Endodermal cell (in vitro differentiated cells): ENCODE data around the gene FAF1. TPM values are rescaled to one million over a fixed set of nuclear protein-coding genes. Genes with fewer than 3 reads are reported as not detected.

Experiments used
- DNase-seq: peaks from one replicate; pipeline ENCODE4 v3.0.0-alpha.2; 2017
- H3K27ac ChIP-seq: 2 replicates; pipeline ENCODE4 v1.5.1; 2013; ENCODE audit warnings: mild to moderate bottlenecking, low read depth, low read length, moderate library complexity
- H3K27me3 ChIP-seq: 2 replicates; pipeline ENCODE4 v1.6.1; 2013; ENCODE audit warnings: mild to moderate bottlenecking, low read length, moderate library complexity; ENCODE audit not compliant: insufficient read depth, control insufficient read depth, poor library complexity, severe bottlenecking
- H3K36me3 ChIP-seq: 2 replicates; pipeline ENCODE4 v1.7.0; 2013; ENCODE audit warnings: mild to moderate bottlenecking, low read length, moderate library complexity; ENCODE audit not compliant: control insufficient read depth, insufficient read depth
- H3K4me1 ChIP-seq: one replicate; pipeline ENCODE4 v1.7.0; 2013; ENCODE audit warnings: low read length; ENCODE audit not compliant: control insufficient read depth, insufficient read depth
- H3K4me3 ChIP-seq: 2 replicates; pipeline ENCODE4 v1.5.1; 2013; ENCODE audit warnings: mild to moderate bottlenecking, low read length, moderate library complexity
- H3K9ac ChIP-seq: 2 replicates; pipeline ENCODE4 v1.6.1; 2013; ENCODE audit warnings: mild to moderate bottlenecking, low read length, moderate library complexity; ENCODE audit not compliant: poor library complexity, severe bottlenecking; ENCODE audit errors: extremely low read depth
- H3K9me3 ChIP-seq: 2 replicates; pipeline ENCODE4 v1.6.1; 2013; ENCODE audit warnings: mild to moderate bottlenecking, low read length, moderate library complexity; ENCODE audit not compliant: control insufficient read depth
- H3K27ac Mint-ChIP-seq: 2 replicates; pipeline ENCODE4 v1.8.0; 2020; ENCODE audit warnings: mixed read lengths
- H3K27me3 Mint-ChIP-seq: 2 replicates; pipeline ENCODE4 v1.8.0; 2021; ENCODE audit warnings: mild to moderate bottlenecking, mixed read lengths; ENCODE audit not compliant: insufficient read depth
- H3K36me3 Mint-ChIP-seq: 2 replicates; pipeline ENCODE4 v1.8.0; 2020; ENCODE audit warnings: low read depth, mixed read lengths
- H3K4me1 Mint-ChIP-seq: 2 replicates; pipeline ENCODE4 v1.8.0; 2020; ENCODE audit warnings: mixed read lengths
- H3K4me3 Mint-ChIP-seq: 2 replicates; pipeline ENCODE4 v1.8.0; 2020; ENCODE audit warnings: mild to moderate bottlenecking, moderate library complexity, mixed read lengths
- H3K9me3 Mint-ChIP-seq: 2 replicates; pipeline ENCODE4 v1.8.0; 2020; ENCODE audit warnings: mild to moderate bottlenecking, mixed read lengths
- WGBS, 2 experiments: methylation state at CpG; one replicate each; pipeline versions ENCODE4 v1.1.5 to v1.1.7; 2013; ENCODE audit warnings: missing lambda C conversion rate in 2 of 2, mixed read lengths in 1 of 2; ENCODE audit not compliant: insufficient coverage in 1 of 2, insufficient read length in 1 of 2; 5-methylcytosine and 5-hydroxymethylcytosine counted together
- total RNA-seq, 2 donors: library from RNA; stranded (reverse); fragmentation: NEBNext Ultra II Directional in 1 of 2; extraction: Animal tissue kit (Norgen Biotek cat#: 25700) in 1 of 2; gene quantifications; 2 replicates in 1 of 2; 3 replicates in 1 of 2; pipeline ENCODE4 v1.2.1, GENCODE V29; 2021
- TF ChIP-seq, protein P1 (sequence below): fragments of 200-600 bp; sonication (generic); conservative IDR thresholded peaks from 2 replicates; pipeline ENCODE4 v1.5.0; 2021; ENCODE audit warnings: antibody characterized with exemption, mild to moderate bottlenecking

FAF1 gene
- total RNA-seq, 2 donors from 2014 or later = 76.4 to 94.4 TPM

DNA sequence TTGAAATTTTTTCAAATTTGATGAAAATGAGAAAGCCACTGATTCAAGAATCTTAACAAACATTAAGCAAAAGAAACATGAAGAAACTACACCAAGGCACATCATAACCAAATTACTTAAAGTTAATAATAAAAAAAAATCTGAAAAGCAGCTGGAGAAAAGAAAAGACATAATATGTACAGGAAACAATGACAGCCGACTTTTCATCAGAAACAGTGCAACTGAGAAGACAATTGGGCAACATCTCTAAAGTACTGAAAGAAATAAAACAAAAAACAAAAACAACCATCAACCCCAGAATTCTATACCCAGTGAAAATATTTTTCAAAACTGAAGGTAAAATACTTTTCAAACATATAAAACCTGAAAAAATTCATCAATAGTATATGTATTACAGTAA, 463.1 kb downstream of the FAF1 start:
- Histone ChIP-seq H3K4me1 (no peaks in the 10 kb centered on the region), H3K9me3 (peaks cover 32% of the 10 kb centered on the region), H3K9ac (no peak overlapping the region), H3K27ac (no peak overlapping the region), H3K36me3 (peaks cover 15% of the 10 kb centered on the region), H3K27me3 (no peaks in the 10 kb centered on the region), H3K4me3 (no peak overlapping the region)
- no peak overlapping the region for H3K27ac Mint-ChIP-seq
- no peaks in the 10 kb centered on the region for H3K27me3 Mint-ChIP-seq
- H3K36me3 Mint-ChIP-seq = peaks cover 31% of the 10 kb centered on the region
- TF ChIP-seq, protein P1, sequence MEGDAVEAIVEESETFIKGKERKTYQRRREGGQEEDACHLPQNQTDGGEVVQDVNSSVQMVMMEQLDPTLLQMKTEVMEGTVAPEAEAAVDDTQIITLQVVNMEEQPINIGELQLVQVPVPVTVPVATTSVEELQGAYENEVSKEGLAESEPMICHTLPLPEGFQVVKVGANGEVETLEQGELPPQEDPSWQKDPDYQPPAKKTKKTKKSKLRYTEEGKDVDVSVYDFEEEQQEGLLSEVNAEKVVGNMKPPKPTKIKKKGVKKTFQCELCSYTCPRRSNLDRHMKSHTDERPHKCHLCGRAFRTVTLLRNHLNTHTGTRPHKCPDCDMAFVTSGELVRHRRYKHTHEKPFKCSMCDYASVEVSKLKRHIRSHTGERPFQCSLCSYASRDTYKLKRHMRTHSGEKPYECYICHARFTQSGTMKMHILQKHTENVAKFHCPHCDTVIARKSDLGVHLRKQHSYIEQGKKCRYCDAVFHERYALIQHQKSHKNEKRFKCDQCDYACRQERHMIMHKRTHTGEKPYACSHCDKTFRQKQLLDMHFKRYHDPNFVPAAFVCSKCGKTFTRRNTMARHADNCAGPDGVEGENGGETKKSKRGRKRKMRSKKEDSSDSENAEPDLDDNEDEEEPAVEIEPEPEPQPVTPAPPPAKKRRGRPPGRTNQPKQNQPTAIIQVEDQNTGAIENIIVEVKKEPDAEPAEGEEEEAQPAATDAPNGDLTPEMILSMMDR = no peak
- H3K4me1 Mint-ChIP-seq = no peaks in the 10 kb centered on the region
- no peak overlapping the region for H3K4me3 Mint-ChIP-seq
- 100% methylated on average over 1 of the region's 1 CpG; no CpG with 5 or more reads in 1 of the 2 experiments for WGBS, 2 experiments
- DNase-seq = no peak
- H3K9me3 Mint-ChIP-seq = peaks cover 21% of the 10 kb centered on the region

DNA sequence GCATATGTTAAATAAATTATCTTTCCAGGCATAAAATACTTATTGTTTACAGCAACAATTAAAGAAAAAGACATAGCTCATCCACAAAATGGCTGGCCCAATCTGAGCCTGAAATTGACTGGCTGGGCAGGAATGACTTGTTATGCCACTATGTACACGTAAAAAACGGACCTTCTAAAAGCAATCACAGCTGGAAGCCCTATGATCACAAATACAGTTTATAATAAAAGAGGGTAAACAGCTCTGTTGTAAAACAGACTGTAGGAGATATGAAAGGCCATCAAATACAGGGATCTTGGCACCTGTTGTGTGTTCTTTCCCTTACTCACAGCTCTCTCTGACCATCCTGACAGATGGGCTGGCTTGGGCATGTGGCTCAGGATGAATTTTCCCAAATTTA, 466.4 kb downstream of the FAF1 start:
- H3K27me3 Mint-ChIP-seq = no peaks in the 10 kb centered on the region
- H3K27ac Mint-ChIP-seq = no peak overlapping the region
- peaks cover 16% of the 10 kb centered on the region for H3K9me3 Mint-ChIP-seq
- Histone ChIP-seq H3K36me3 (peaks cover 22% of the 10 kb centered on the region), H3K4me1 (no peaks in the 10 kb centered on the region), H3K27ac (no peak overlapping the region), H3K27me3 (no peaks in the 10 kb centered on the region), H3K9ac (no peak overlapping the region), H3K9me3 (peaks cover 25% of the 10 kb centered on the region), H3K4me3 (no peak overlapping the region)
- no peak for DNase-seq
- peaks cover 40% of the 10 kb centered on the region for H3K36me3 Mint-ChIP-seq
- WGBS, 2 experiments = 83 to 100% methylated on average over 2 of the region's 2 CpGs
- TF ChIP-seq, protein P1 = no peak
- H3K4me3 Mint-ChIP-seq = no peak overlapping the region
- no peaks in the 10 kb centered on the region for H3K4me1 Mint-ChIP-seq

DNA sequence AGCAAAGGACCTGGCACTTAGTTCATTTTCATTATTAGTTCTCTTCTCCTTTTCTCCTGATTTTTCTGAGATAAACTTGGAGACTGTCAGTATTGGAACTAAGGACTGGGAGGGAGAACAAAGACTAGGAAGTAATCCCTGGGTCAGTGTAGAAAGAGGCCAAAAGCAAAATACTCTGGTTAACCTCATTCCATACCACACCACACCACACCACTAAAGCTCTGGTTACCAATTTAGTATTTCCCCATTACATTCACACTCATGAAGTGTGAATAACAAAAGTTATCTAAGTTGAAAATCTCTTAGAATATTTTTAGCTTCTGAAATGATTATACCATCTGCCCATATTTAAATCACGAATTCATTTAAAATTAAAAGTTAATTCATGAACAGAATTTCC, 467.9 kb downstream of the FAF1 start:
- peaks cover 10% of the 10 kb centered on the region for H3K9me3 ChIP-seq
- TF ChIP-seq, protein P1 = no peak
- Mint-ChIP-seq H3K36me3 (peaks cover 30% of the 10 kb centered on the region), H3K4me3 (no peak overlapping the region), H3K27ac (no peak overlapping the region), H3K27me3 (no peaks in the 10 kb centered on the region), H3K4me1 (no peaks in the 10 kb centered on the region), H3K9me3 (peaks cover 11% of the 10 kb centered on the region)
- H3K4me1 ChIP-seq = no peaks in the 10 kb centered on the region
- no peak overlapping the region for H3K9ac ChIP-seq
- no peaks in the 10 kb centered on the region for H3K27me3 ChIP-seq
- WGBS, 2 experiments = 80% methylated on average over 1 of the region's 1 CpG; no CpG with 5 or more reads in 1 of the 2 experiments
- no peak overlapping the region for H3K4me3 ChIP-seq
- H3K27ac ChIP-seq = no peak overlapping the region
- peaks cover 22% of the 10 kb centered on the region for H3K36me3 ChIP-seq
- DNase-seq = no peak
